OCI-LY3 (cell line): ENCODE results near the gene GTF3C5.

ENCODE experiments used
- H2AFZ ChIP-seq: fragments of 200-600, 300-600 bp; shearing (Covaris generic); 2 replicates; pipeline ENCODE4 v1.6.0; 2014; ENCODE audit warnings: antibody characterized with exemption, low read depth, low read length
- H3K27ac ChIP-seq: fragments of 200-600, 300-600 bp; sonication (generic); 2 replicates; pipeline ENCODE4 v1.5.1; 2014; ENCODE audit warnings: mild to moderate bottlenecking, low read length, moderate library complexity, mixed read lengths
- H3K27me3 ChIP-seq: fragments of 200-600, 300-600 bp; sonication (generic); 2 replicates; pipeline ENCODE4 v1.6.1; 2014; ENCODE audit warnings: low read depth, low read length, mixed read lengths
- H3K36me3 ChIP-seq: fragments of 200-600, 300-600 bp; sonication (generic); replicated peaks from 2 replicates; pipeline ENCODE3; 2014; ENCODE audit warnings: low read depth, low read length, mixed read lengths
- H3K4me1 ChIP-seq: fragments of 300-600, 200-600 bp; sonication (generic); 2 replicates; pipeline ENCODE4 v1.6.1; 2014; ENCODE audit warnings: low read length, mixed read lengths
- H3K4me2 ChIP-seq: fragments of 200-600, 300-600 bp; sonication (generic); 2 replicates; pipeline ENCODE4 v1.6.1; 2014; ENCODE audit warnings: low read length, mixed read lengths
- H3K4me3 ChIP-seq: fragments of 300-600, 200-600 bp; sonication (generic); 2 replicates; pipeline ENCODE4 v1.5.1; 2014; ENCODE audit warnings: antibody characterized with exemption, mild to moderate bottlenecking, low read length, moderate library complexity
- H3K79me2 ChIP-seq: fragments of 300-600, 200-600 bp; shearing (Covaris generic); 2 replicates; pipeline ENCODE4 v1.6.1; 2014; ENCODE audit warnings: mild to moderate bottlenecking, low read length, mixed read lengths
- H3K9ac ChIP-seq: fragments of 300-600, 200-600 bp; shearing (Covaris generic); 2 replicates; pipeline ENCODE4 v1.6.0; 2014; ENCODE audit warnings: mild to moderate bottlenecking, low read length, moderate library complexity
- H3K9me3 ChIP-seq: fragments of 200-600, 300-600 bp; shearing (Covaris generic); 2 replicates; pipeline ENCODE4 v1.6.1; 2014; ENCODE audit warnings: low read length, mixed read lengths; ENCODE audit not compliant: insufficient read depth
- H4K20me1 ChIP-seq: fragments of 200-600, 300-600 bp; sonication (generic); 2 replicates; pipeline ENCODE4 v1.6.1; 2016; ENCODE audit warnings: low read length, mixed read lengths; ENCODE audit not compliant: insufficient read depth
- EZH2phosphoT487 ChIP-seq: fragments of 200-600 bp; shearing (Covaris generic); IDR thresholded peaks from 2 replicates; pipeline ENCODE4 v1.6.1; 2018; ENCODE audit warnings: antibody characterized with exemption, mixed run types, low read depth
- TF ChIP-seq, protein P1 (sequence below): fragments of 200-600, 300-600 bp; sonication (generic); IDR thresholded peaks from 2 replicates; pipeline ENCODE4 v1.5.1; 2014; ENCODE audit warnings: antibody characterized with exemption, low read length, low read depth

Gene GTF3C5

GRCh38 chr9:133028221-133028620 is 2.6 kb upstream of the GTF3C5 start:
- no peak overlapping the region for H2AFZ ChIP-seq
- no peak overlapping the region for H3K4me2 ChIP-seq
- H3K9ac ChIP-seq = no peak overlapping the region
- no peak overlapping the region for H3K27ac ChIP-seq
- H3K36me3 ChIP-seq = peaks cover 19% of the 10 kb centered on the region
- H4K20me1 ChIP-seq = no peaks in the 10 kb centered on the region
- H3K9me3 ChIP-seq = 0 out of 2 replicates have a peak, but pooled peaks cover 6% of the 10 kb centered on the region
- no peaks in the 10 kb centered on the region for H3K27me3 ChIP-seq
- H3K79me2 ChIP-seq = peaks cover 35% of the 10 kb centered on the region
- no peak overlapping the region for H3K4me3 ChIP-seq
- TF ChIP-seq EZH2phosphoT487 = no peak
- TF ChIP-seq, protein P1, sequence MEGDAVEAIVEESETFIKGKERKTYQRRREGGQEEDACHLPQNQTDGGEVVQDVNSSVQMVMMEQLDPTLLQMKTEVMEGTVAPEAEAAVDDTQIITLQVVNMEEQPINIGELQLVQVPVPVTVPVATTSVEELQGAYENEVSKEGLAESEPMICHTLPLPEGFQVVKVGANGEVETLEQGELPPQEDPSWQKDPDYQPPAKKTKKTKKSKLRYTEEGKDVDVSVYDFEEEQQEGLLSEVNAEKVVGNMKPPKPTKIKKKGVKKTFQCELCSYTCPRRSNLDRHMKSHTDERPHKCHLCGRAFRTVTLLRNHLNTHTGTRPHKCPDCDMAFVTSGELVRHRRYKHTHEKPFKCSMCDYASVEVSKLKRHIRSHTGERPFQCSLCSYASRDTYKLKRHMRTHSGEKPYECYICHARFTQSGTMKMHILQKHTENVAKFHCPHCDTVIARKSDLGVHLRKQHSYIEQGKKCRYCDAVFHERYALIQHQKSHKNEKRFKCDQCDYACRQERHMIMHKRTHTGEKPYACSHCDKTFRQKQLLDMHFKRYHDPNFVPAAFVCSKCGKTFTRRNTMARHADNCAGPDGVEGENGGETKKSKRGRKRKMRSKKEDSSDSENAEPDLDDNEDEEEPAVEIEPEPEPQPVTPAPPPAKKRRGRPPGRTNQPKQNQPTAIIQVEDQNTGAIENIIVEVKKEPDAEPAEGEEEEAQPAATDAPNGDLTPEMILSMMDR = no peak
- H3K4me1 ChIP-seq = peaks cover 21% of the 10 kb centered on the region

DNA sequence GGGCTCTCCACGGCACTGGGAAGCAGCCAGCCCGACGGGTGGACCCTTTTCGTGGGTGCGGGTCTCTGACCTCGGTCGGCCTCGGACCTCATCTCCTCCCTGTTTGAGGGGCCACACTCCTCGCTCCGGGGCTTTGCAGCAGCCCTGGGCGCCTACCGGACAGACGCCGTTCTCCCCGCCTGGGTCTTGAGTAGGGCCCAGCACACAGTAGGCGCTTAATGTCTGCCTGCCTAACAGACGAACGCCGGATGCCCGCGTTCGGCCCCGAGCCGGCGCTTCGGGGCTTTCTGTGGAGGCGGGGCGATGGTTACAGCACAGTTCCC is 842 bp upstream of the GTF3C5 start:
- peaks cover 25% of the 10 kb centered on the region for H3K36me3 ChIP-seq
- no peak overlapping the region for H2AFZ ChIP-seq
- TF ChIP-seq, protein P1 = no peak
- no peak for TF ChIP-seq EZH2phosphoT487
- H3K9me3 ChIP-seq = 0 out of 2 replicates have a peak, but pooled peaks cover 6% of the 10 kb centered on the region
- peak overlapping the region; percentile 36; the same call in 1 of the 2 replicates for H3K27ac ChIP-seq
- H4K20me1 ChIP-seq = peaks cover 16% of the 10 kb centered on the region
- peak overlapping the region; percentile 92 for H3K4me3 ChIP-seq
- H3K4me1 ChIP-seq = peaks cover 20% of the 10 kb centered on the region
- no peaks in the 10 kb centered on the region for H3K27me3 ChIP-seq
- H3K4me2 ChIP-seq = peak overlapping the region; percentile 89
- H3K9ac ChIP-seq = peak overlapping the region; percentile 84
- peaks cover 52% of the 10 kb centered on the region for H3K79me2 ChIP-seq

GRCh38 chr9:133031130-133031422 is 279 bp downstream of the GTF3C5 start:
- Histone ChIP-seq H3K4me3 (peak overlapping the region; percentile 92), H3K79me2 (peaks cover 63% of the 10 kb centered on the region), H3K36me3 (peaks cover 25% of the 10 kb centered on the region), H3K4me2 (peak overlapping the region; percentile 60), H3K27ac (peak overlapping the region; percentile 58), H2AFZ (peak overlapping the region; percentile 88), H3K4me1 (peaks cover 20% of the 10 kb centered on the region), H3K9ac (peak overlapping the region; percentile 79), H3K27me3 (no peaks in the 10 kb centered on the region), H3K9me3 (0 out of 2 replicates have a peak, but pooled peaks cover 6% of the 10 kb centered on the region), H4K20me1 (peaks cover 26% of the 10 kb centered on the region)
- TF ChIP-seq, protein P1 = no peak
- TF ChIP-seq EZH2phosphoT487 = no peak

DNA sequence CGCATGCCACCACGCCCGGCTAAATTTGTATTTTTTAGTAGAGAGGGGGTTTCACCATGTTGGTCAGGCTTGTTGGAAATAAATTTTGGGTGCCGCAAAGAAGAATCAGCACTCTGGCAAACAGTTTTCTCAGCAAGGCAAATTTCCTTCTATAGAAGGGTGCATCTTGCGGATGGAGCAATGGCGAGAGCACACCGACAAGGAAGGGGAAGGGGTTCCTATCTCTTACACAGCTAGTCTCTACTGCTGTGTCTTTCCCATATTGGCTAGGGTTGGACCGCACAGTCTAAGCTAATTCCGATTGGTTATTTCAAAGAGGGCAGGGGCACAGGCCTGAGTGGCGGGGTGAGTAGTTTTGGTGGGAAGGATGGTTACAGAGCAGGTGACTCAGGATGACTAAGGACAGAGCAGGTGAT is 707 bp downstream of the GTF3C5 start:
- peaks cover 20% of the 10 kb centered on the region for H3K4me1 ChIP-seq
- H3K27ac ChIP-seq = no peak overlapping the region
- H3K36me3 ChIP-seq = peaks cover 28% of the 10 kb centered on the region
- no peaks in the 10 kb centered on the region for H3K27me3 ChIP-seq
- H2AFZ ChIP-seq = no peak overlapping the region
- no peak for TF ChIP-seq EZH2phosphoT487
- TF ChIP-seq, protein P1 = no peak
- H3K9ac ChIP-seq = peak overlapping the region; percentile 79
- H3K4me2 ChIP-seq = peak overlapping the region; percentile 60
- H3K9me3 ChIP-seq = 0 out of 2 replicates have a peak, but pooled peaks cover 6% of the 10 kb centered on the region
- peaks cover 68% of the 10 kb centered on the region for H3K79me2 ChIP-seq
- H3K4me3 ChIP-seq = peak overlapping the region; percentile 92
- peaks cover 26% of the 10 kb centered on the region for H4K20me1 ChIP-seq
